ENCODE results near the gene CHIT1. TPM values are rescaled to one million over a fixed set of nuclear protein-coding genes. Genes with fewer than 3 reads are reported as not detected.
A peak's percentile ranks its signal among the peaks of the same experiment; 100 is the strongest.

CHIT1 gene
- total and polyA plus RNA-seq, 12 donors: 0.13 to 6.5 (median 0.60) TPM; not detected in 1

DNA sequence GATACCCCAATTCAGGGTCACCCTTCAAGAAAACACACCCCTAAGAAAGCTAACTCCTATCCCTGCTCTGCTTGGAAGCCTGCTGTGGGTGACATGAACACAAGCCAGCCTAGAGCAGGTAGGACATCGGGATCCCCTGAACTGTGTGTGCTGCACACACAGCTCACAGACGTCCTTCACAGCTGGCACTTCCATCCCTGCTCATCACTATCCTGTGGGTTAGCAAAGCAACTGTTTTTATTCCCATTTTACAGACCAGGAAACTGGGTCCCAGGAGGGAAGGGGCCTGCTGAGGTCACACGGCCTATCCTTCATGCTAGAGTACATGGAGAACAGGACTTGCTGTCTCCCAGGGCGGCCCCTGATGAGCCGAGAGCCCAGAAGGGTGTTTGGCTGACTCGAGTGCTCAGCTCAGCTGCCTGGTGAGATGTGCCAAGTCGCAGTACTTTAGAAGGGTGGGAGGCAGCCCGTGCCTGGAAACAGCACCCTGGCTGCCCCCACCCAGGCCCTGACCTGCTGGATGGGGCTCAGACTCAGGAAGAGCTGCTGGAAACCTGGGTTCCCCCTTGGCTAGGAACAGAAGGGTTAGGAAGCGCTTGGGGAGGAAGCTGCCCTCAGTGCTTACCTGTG lies 47.6 kb upstream of the CHIT1 start:
- DNase-seq: peak in 1 of 7 donors; percentile 56
- Histone ChIP-seq H3K27me3 (no peaks in the 10 kb centered on the region), H3K4me1 (replicated peaks in 1 of 2) (peaks cover 16 to 53% of the 10 kb centered on the region in 2 donors), H3K36me3 (replicated peaks in 1 of 2) (no peaks in the 10 kb centered on the region), H3K4me3 (no peak overlapping the region), H3K9me3 (replicated peaks in 1 of 3) (no peaks in the 10 kb centered on the region), H3K27ac (peak overlapping the region in 2 of 5 donors; percentile 18 to 95)
- WGBS, 4 donors: 87 to 89% (median 88%) methylated on average over 9 of the region's 9 CpGs
- intact Hi-C loops (cut with DNase I): loop anchor here (10.0 kb wide), 2 partner anchors 168 to 208 kb away; no protein-coding TSS in a partner anchor
- TF ChIP-seq, protein P1, sequence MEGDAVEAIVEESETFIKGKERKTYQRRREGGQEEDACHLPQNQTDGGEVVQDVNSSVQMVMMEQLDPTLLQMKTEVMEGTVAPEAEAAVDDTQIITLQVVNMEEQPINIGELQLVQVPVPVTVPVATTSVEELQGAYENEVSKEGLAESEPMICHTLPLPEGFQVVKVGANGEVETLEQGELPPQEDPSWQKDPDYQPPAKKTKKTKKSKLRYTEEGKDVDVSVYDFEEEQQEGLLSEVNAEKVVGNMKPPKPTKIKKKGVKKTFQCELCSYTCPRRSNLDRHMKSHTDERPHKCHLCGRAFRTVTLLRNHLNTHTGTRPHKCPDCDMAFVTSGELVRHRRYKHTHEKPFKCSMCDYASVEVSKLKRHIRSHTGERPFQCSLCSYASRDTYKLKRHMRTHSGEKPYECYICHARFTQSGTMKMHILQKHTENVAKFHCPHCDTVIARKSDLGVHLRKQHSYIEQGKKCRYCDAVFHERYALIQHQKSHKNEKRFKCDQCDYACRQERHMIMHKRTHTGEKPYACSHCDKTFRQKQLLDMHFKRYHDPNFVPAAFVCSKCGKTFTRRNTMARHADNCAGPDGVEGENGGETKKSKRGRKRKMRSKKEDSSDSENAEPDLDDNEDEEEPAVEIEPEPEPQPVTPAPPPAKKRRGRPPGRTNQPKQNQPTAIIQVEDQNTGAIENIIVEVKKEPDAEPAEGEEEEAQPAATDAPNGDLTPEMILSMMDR (IDR thresholded peaks at IDR 0.05): no peak
- TF ChIP-seq POLR2A (IDR thresholded peaks at IDR 0.05): no peak

DNA sequence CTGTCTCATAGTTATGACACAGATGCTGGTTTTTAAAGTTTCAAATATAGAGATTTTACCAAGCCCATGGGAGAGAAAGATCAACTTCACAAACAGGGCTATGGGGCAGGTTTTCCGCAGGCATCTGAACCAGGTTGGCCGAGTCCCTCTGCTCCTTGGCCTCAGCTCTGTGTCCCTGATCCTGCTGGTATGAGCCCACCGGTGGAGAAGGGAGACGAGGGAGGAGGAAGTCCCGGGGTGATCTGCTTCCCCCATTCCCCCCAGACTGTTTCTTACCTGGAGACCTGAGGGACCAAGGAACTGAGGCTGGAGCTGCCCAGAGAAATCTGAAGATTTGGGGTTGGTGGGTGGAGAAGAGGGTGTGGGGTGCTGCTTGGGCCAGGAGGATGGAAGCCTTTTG lies 46.9 kb upstream of the CHIT1 start:
- DNase-seq: peak in 2 of 7 donors; percentile 15 to 36
- Histone ChIP-seq H3K27ac (no peak overlapping the region), H3K4me1 (replicated peaks in 1 of 2) (peaks cover 16 to 53% of the 10 kb centered on the region in 2 donors), H3K27me3 (no peaks in the 10 kb centered on the region), H3K9me3 (replicated peaks in 1 of 3) (no peaks in the 10 kb centered on the region), H3K4me3 (no peak overlapping the region), H3K36me3 (replicated peaks in 1 of 2) (no peaks in the 10 kb centered on the region)
- intact Hi-C loops (cut with DNase I): loop anchor here (10.0 kb wide), 2 partner anchors 168 to 208 kb away; no protein-coding TSS in a partner anchor
- TF ChIP-seq, protein P1 (IDR thresholded peaks at IDR 0.05): no peak
- no peak for TF ChIP-seq POLR2A (IDR thresholded peaks at IDR 0.05)
- 79 to 88% (median 86%) methylated on average over 5 of the region's 5 CpGs for WGBS, 4 donors

DNA sequence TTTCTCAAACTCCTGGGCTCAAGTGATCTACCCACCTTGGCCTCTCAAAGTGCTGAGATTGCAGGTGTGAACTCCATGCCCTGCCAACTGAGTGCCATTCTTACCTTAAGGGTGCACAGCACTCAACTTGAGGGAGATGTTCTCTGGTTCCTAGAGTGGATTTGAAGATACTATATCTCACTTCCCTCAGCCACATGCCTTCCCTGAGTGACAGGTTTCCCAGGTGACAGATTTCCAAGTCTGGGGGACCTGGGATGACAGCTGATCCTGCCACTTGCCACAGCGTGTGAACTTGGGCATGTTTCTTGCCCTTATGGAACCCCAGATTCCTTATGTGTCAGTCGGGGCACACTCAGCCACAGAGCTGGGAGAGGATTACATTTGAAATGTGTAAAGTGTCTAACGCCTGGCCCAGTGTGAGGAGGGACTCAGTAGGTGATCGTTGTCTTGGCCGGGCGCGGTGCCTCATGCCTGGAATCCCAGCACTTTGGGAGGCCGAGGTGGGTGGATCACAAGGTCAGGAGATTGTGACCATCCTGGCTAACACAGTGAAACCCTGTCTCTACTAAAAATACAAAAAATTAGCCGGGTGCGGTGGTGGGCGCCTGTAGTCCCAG lies 46.3 kb upstream of the CHIT1 start:
- Histone ChIP-seq H3K9me3 (replicated peaks in 1 of 3) (no peaks in the 10 kb centered on the region), H3K4me1 (replicated peaks in 1 of 2) (peaks cover 16 to 53% of the 10 kb centered on the region in 2 donors), H3K4me3 (no peak overlapping the region), H3K27me3 (no peaks in the 10 kb centered on the region), H3K27ac (peak overlapping the region in 2 of 5 donors; percentile 78 to 85), H3K36me3 (replicated peaks in 1 of 2) (no peaks in the 10 kb centered on the region)
- no peak for TF ChIP-seq POLR2A (IDR thresholded peaks at IDR 0.05)
- TF ChIP-seq, protein P1 (IDR thresholded peaks at IDR 0.05): no peak
- WGBS, 4 donors: 87 to 96% (median 92%) methylated on average over 9 to 11 of the region's 11 CpGs
- intact Hi-C loops (cut with DNase I): loop anchor here (10.0 kb wide), 2 partner anchors 169 to 209 kb away; no protein-coding TSS in a partner anchor
- DNase-seq: peak in 1 of 7 donors; percentile 14

DNA sequence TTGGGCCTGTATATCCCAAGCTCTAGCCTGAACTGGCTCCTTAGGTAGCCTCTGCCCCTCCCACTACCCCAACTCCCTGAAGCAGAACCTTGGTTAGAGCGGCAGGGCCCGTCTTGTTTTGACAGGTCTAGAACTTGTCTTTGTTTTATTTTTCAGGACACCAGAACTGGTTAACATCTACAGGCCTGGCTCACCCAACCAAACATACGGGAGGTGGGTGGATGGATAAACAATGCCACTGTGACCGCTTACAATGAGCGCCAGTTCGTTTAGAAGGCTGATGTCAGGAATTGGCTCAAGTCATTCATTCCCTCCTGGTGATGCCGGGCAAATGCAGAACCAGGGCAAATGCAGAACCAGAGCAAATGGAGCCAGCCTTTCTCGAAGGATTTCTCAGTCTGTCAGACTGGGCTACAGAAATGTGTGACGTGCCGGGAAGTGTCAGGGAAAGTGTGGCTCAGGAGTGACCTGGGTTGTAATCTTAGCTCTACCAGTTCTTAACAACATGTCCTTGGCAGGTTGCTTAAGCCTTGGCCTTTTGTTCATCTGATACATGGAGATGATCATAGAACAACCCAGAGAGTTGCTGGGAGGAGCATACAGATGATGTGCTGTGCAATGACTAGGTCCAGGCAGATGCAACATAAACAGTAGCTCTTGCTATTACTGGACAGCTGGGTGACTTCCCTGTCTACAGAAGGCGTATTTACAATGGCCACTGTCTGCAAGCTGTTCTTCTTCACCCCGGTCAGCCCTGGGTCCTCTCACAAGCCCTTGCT lies 45.3 kb upstream of the CHIT1 start:
- peak in 4 of 7 donors; percentile 57 to 73 (median 68) for DNase-seq
- intact Hi-C loops (cut with DNase I): loop anchor here (5.0 to 10.0 kb wide), 4 partner anchors 63 to 213 kb away; no protein-coding TSS in a partner anchor
- no peaks in the 10 kb centered on the region for H3K36me3 ChIP-seq (replicated peaks in 1 of 2)
- H3K4me3 ChIP-seq: no peak overlapping the region
- no peaks in the 10 kb centered on the region for H3K9me3 ChIP-seq (replicated peaks in 1 of 3)
- peak overlapping the region in 4 of 5 donors; percentile 28 to 85 (median 65) for H3K27ac ChIP-seq
- no peaks in the 10 kb centered on the region for H3K27me3 ChIP-seq
- TF ChIP-seq, protein P1 (IDR thresholded peaks at IDR 0.05): no peak
- no peak for TF ChIP-seq POLR2A (IDR thresholded peaks at IDR 0.05)
- H3K4me1 ChIP-seq (replicated peaks in 1 of 2): peaks cover 16 to 51% of the 10 kb centered on the region in 2 donors
- WGBS, 4 donors: 65 to 74% (median 68%) methylated on average over 12 of the region's 12 CpGs
